Measurements from ENCODE around the gene MBTPS1. TPM values are rescaled to one million over a fixed set of nuclear protein-coding genes. Genes with fewer than 3 reads are reported as not detected.

MBTPS1 gene
- total RNA-seq, 1 donor from 2014 or later, result 63.4 TPM

- DNase-seq (ENCODE audit: low read depth) (no peak), FAIRE-seq (no peak)
- H3K4me3 ChIP-seq (ENCODE audit: low read depth, low read length), result no peak overlapping the region
- H3K36me3 ChIP-seq (ENCODE audit: control insufficient read depth, insufficient read depth, low read length), result no peaks in the 10 kb centered on the region
- TF ChIP-seq CTCF (IDR thresholded peaks at IDR 0.05; ENCODE audit: insufficient read depth, low read length, severe bottlenecking), result no peak
- peaks cover 22% of the 10 kb centered on the region for H3K27me3 ChIP-seq (ENCODE audit: control insufficient read depth, insufficient read depth, low read length)
Measured at GRCh38 chr16:84040823-84041820, 75.6 kb downstream of the MBTPS1 start.

GRCh38 chr16:84040226-84040822, 76.4 kb downstream of the MBTPS1 start:
- no peak for FAIRE-seq

GRCh38 chr16:84039696-84040095, 77.0 kb downstream of the MBTPS1 start:
- H3K27me3 ChIP-seq (ENCODE audit: control insufficient read depth, insufficient read depth, low read length), result peaks cover 20% of the 10 kb centered on the region
- no peak overlapping the region for H3K4me3 ChIP-seq (ENCODE audit: low read depth, low read length)
- no peaks in the 10 kb centered on the region for H3K36me3 ChIP-seq (ENCODE audit: control insufficient read depth, insufficient read depth, low read length)
- FAIRE-seq (no peak), DNase-seq (ENCODE audit: low read depth) (no peak)
- no peak for TF ChIP-seq CTCF (IDR thresholded peaks at IDR 0.05; ENCODE audit: insufficient read depth, low read length, severe bottlenecking)

More at GRCh38 chr16:84040226-84040822, 76.4 kb downstream of the MBTPS1 start:
- H3K27me3 ChIP-seq (ENCODE audit: control insufficient read depth, insufficient read depth, low read length), result peaks cover 22% of the 10 kb centered on the region
- H3K36me3 ChIP-seq (ENCODE audit: control insufficient read depth, insufficient read depth, low read length), result no peaks in the 10 kb centered on the region
- no peak for TF ChIP-seq CTCF (IDR thresholded peaks at IDR 0.05; ENCODE audit: insufficient read depth, low read length, severe bottlenecking)
- DNase-seq (ENCODE audit: low read depth), result no peak
- H3K4me3 ChIP-seq (ENCODE audit: low read depth, low read length), result no peak overlapping the region

- Histone ChIP-seq H3K36me3 (ENCODE audit: control insufficient read depth, insufficient read depth, low read length) (no peaks in the 10 kb centered on the region), H3K4me3 (ENCODE audit: low read depth, low read length) (no peak overlapping the region), H3K27me3 (ENCODE audit: control insufficient read depth, insufficient read depth, low read length) (peaks cover 12% of the 10 kb centered on the region)
- TF ChIP-seq CTCF (IDR thresholded peaks at IDR 0.05; ENCODE audit: insufficient read depth, low read length, severe bottlenecking), result no peak
- FAIRE-seq (no peak), DNase-seq (ENCODE audit: low read depth) (no peak)
Measured at GRCh38 chr16:84038469-84038868, 78.3 kb downstream of the MBTPS1 start.

GRCh38 chr16:84036982-84037425, 79.7 kb downstream of the MBTPS1 start:
- DNase-seq (ENCODE audit: low read depth), result no peak
- TF ChIP-seq CTCF (IDR thresholded peaks at IDR 0.05; ENCODE audit: insufficient read depth, low read length, severe bottlenecking), result no peak
- no peak overlapping the region for H3K4me3 ChIP-seq (ENCODE audit: low read depth, low read length)
- H3K27me3 ChIP-seq (ENCODE audit: control insufficient read depth, insufficient read depth, low read length), result peaks cover 4% of the 10 kb centered on the region
- no peak for FAIRE-seq
- no peaks in the 10 kb centered on the region for H3K36me3 ChIP-seq (ENCODE audit: control insufficient read depth, insufficient read depth, low read length)

Data from bronchial epithelial cell (primary cell).